Measurements from ENCODE around the gene RPS6KB1. TPM values are rescaled to one million over a fixed set of nuclear protein-coding genes. Genes with fewer than 3 reads are reported as not detected.
"Not testable (repeated sequence)": the region's sequence is repeated elsewhere in the genome, so short reads cannot be mapped to it uniquely, and the experiment has no call there.

Gene RPS6KB1
- polyA plus RNA-seq, 1 donor from 2014 or later = 25.3 TPM

GRCh38 chr17:59964482-59965328, 71.8 kb downstream of the RPS6KB1 start, which contains the start of gene RNFT1:
Gene RNFT1 (minus strand): TSS chr17:59964740. CDS start chr17:59964663, 77 bp downstream.
- peak within 1 kb of the TSS; percentile 94 for H3K4me3 ChIP-seq (ENCODE audit: low read length)
- no peaks in the 10 kb centered on the region for H3K9me2 ChIP-seq (ENCODE audit: insufficient read depth, low read length)
- peaks cover 3% of the 10 kb centered on the region for H3K79me2 ChIP-seq (replicated peaks; ENCODE audit: insufficient read depth, low read length)
- no peaks in the 10 kb centered on the region for H3K9me3 ChIP-seq (ENCODE audit: low read length)
- peak within 1 kb of the TSS; percentile 90 for H2AFZ ChIP-seq (ENCODE audit: low read depth, low read length)
- peak within 1 kb of the TSS; percentile 71 for H3K4me2 ChIP-seq (ENCODE audit: low read length)
- no peaks in the 10 kb centered on the region for H3F3A ChIP-seq (ENCODE audit: insufficient read depth, low read length, poor library complexity, severe bottlenecking)
- H3K27ac ChIP-seq (ENCODE audit: low read length) = peak within 1 kb of the TSS; percentile 85
- H3K27me3 ChIP-seq (ENCODE audit: insufficient read depth, low read depth, low read length) = no peaks in the 10 kb centered on the region
- H3K9ac ChIP-seq (ENCODE audit: low read length) = peak within 1 kb of the TSS; percentile 90
- no peaks in the 10 kb centered on the region for H4K20me1 ChIP-seq (ENCODE audit: insufficient read depth)
- no peaks in the 10 kb centered on the region for H3K36me3 ChIP-seq (ENCODE audit: insufficient read depth, low read length)
- TF ChIP-seq TAF1 (IDR thresholded peaks at IDR 0.05; ENCODE audit: low read depth) (peak; percentile 47), RAD21 (conservative IDR thresholded peaks at IDR 0.05) (peak; percentile 34), CTCF (IDR thresholded peaks at IDR 0.05; ENCODE audit: poor library complexity, severe bottlenecking) (no peak), POLR2AphosphoS5 (IDR thresholded peaks at IDR 0.05) (peak; percentile 92), EP300 (conservative IDR thresholded peaks at IDR 0.05; ENCODE audit: poor library complexity, severe bottlenecking) (peak; percentile 21), SMC3 (conservative IDR thresholded peaks at IDR 0.05; ENCODE audit: poor library complexity) (peak; percentile 54), EZH2 (IDR thresholded peaks at IDR 0.05; ENCODE audit: borderline replicate concordance, insufficient read depth, low read length, poor library complexity, severe bottlenecking) (no peak), MXI1 (conservative IDR thresholded peaks at IDR 0.05; ENCODE audit: poor library complexity, severe bottlenecking) (peak; percentile 65)
- TF ChIP-seq, protein P1, sequence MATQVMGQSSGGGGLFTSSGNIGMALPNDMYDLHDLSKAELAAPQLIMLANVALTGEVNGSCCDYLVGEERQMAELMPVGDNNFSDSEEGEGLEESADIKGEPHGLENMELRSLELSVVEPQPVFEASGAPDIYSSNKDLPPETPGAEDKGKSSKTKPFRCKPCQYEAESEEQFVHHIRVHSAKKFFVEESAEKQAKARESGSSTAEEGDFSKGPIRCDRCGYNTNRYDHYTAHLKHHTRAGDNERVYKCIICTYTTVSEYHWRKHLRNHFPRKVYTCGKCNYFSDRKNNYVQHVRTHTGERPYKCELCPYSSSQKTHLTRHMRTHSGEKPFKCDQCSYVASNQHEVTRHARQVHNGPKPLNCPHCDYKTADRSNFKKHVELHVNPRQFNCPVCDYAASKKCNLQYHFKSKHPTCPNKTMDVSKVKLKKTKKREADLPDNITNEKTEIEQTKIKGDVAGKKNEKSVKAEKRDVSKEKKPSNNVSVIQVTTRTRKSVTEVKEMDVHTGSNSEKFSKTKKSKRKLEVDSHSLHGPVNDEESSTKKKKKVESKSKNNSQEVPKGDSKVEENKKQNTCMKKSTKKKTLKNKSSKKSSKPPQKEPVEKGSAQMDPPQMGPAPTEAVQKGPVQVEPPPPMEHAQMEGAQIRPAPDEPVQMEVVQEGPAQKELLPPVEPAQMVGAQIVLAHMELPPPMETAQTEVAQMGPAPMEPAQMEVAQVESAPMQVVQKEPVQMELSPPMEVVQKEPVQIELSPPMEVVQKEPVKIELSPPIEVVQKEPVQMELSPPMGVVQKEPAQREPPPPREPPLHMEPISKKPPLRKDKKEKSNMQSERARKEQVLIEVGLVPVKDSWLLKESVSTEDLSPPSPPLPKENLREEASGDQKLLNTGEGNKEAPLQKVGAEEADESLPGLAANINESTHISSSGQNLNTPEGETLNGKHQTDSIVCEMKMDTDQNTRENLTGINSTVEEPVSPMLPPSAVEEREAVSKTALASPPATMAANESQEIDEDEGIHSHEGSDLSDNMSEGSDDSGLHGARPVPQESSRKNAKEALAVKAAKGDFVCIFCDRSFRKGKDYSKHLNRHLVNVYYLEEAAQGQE (IDR thresholded peaks at IDR 0.05; ENCODE audit: borderline replicate concordance) = peak; percentile 86

DNA sequence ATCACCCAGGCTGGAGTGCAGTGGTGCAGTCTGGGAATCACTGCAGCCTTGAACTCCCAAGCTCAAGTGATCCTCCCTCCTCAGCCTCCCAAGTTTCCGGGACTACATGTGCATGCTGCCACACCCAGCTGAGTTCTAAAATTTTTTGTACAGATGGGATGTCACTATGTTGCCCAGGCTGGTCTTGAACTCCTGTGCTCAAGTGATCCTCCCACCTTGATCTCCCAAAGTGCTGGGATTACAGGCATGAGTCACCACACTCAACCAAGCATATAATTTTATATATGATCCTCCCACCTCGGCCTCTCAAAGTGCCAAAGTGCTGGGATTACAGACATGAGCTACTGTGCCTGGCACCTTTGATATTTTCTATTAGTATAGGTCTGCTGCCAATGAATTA, 78.8 kb downstream of the RPS6KB1 start:
- H4K20me1 ChIP-seq (ENCODE audit: insufficient read depth); H3K9ac ChIP-seq (ENCODE audit: low read length); H3K36me3 ChIP-seq (ENCODE audit: insufficient read depth, low read length); H3K4me2 ChIP-seq (ENCODE audit: low read length); H3K79me2 ChIP-seq (replicated peaks; ENCODE audit: insufficient read depth, low read length); H3K9me2 ChIP-seq (ENCODE audit: insufficient read depth, low read length); H3K4me3 ChIP-seq (ENCODE audit: low read length); H3F3A ChIP-seq (ENCODE audit: insufficient read depth, low read length, poor library complexity, severe bottlenecking); H3K9me3 ChIP-seq (ENCODE audit: low read length); H3K27ac ChIP-seq (ENCODE audit: low read length); H2AFZ ChIP-seq (ENCODE audit: low read depth, low read length); H3K27me3 ChIP-seq (ENCODE audit: insufficient read depth, low read depth, low read length): not testable (repeated sequence)

Measured in neural cell (in vitro differentiated cells).